ENCODE results near the gene KHDC1. TPM values are rescaled to one million over a fixed set of nuclear protein-coding genes. Genes with fewer than 3 reads are reported as not detected.
"Not testable (repeated sequence)": the region's sequence is repeated elsewhere in the genome, so short reads cannot be mapped to it uniquely, and the experiment has no call there.

The KHDC1 gene
- total RNA-seq, 1 experiment from 2014 or later, result 7.7 TPM

GRCh38 chr6:73234733-73235132, 28.3 kb downstream of the KHDC1 start:
- Histone ChIP-seq H3K4me1 (ENCODE audit: insufficient read depth, low read length) (no peaks in the 10 kb centered on the region), H3K9ac (ENCODE audit: extremely low read depth, insufficient read length, low read length) (no peak overlapping the region), H4K91ac (ENCODE audit: insufficient read length, low read depth, low read length) (no peak overlapping the region), H2AFZ (ENCODE audit: low read length) (no peak overlapping the region), H3K79me2 (ENCODE audit: insufficient read depth, low read length) (no peaks in the 10 kb centered on the region), H2BK5ac (ENCODE audit: insufficient read length, low read length) (no peak overlapping the region), H3K4ac (ENCODE audit: low read depth, low read length) (no peak overlapping the region), H2BK15ac (ENCODE audit: low read depth, low read length) (no peak overlapping the region), H3K27me3 (ENCODE audit: insufficient read depth, low read length) (no peaks in the 10 kb centered on the region), H3K4me2 (ENCODE audit: insufficient read depth, insufficient read length, low read length) (no peak overlapping the region), H4K5ac (ENCODE audit: insufficient read length, low read depth, low read length) (no peak overlapping the region), H3K14ac (ENCODE audit: insufficient read depth, low read length) (no peak overlapping the region), H4K20me1 (ENCODE audit: control insufficient read depth, insufficient read depth, insufficient read length) (no peaks in the 10 kb centered on the region), H2BK120ac (ENCODE audit: low read depth, low read length, poor library complexity, severe bottlenecking) (no peak overlapping the region), H3K18ac (ENCODE audit: insufficient read length, low read depth, low read length) (no peak overlapping the region), H4K8ac (replicated peaks; ENCODE audit: insufficient read length, low read depth, low read length) (no peak overlapping the region), H3K23me2 (ENCODE audit: insufficient read length, low read depth, low read length, poor library complexity, severe bottlenecking) (no peaks in the 10 kb centered on the region), H2AK5ac (ENCODE audit: insufficient read length, low read length) (no peak overlapping the region), H3K9me3 (ENCODE audit: control insufficient read depth, low read depth, low read length) (no peaks in the 10 kb centered on the region), H3K56ac (ENCODE audit: insufficient read length, low read depth, low read length) (no peak overlapping the region), H2BK20ac (ENCODE audit: low read depth, low read length, poor library complexity, severe bottlenecking) (no peak overlapping the region), H3T11ph (ENCODE audit: low read length) (no peak overlapping the region), H3K23ac (ENCODE audit: insufficient read length, low read depth, low read length) (no peak overlapping the region), H3K79me1 (ENCODE audit: insufficient read depth, low read depth, low read length, poor library complexity, severe bottlenecking) (no peaks in the 10 kb centered on the region), H3K27ac (ENCODE audit: insufficient read length, low read depth, low read length) (no peak overlapping the region), H2BK12ac (ENCODE audit: insufficient read length, low read depth, low read length) (no peak overlapping the region)
- Mint-ChIP-seq H3K4me3 (no peak overlapping the region), H3K36me3 (ENCODE audit: insufficient read depth in 1 of 3, low read depth in 3 of 3) (no peaks in the 10 kb centered on the region), H3K27ac (no peak overlapping the region), H3K9me3 (no peaks in the 10 kb centered on the region), H3K27me3 (ENCODE audit: low read depth) (no peaks in the 10 kb centered on the region), H3K4me1 (peaks cover 0 to 5% of the 10 kb centered on the region in 2 experiments; a peak in 2 of 4 replicates)
- TF ChIP-seq CTCF (conservative IDR thresholded peaks at IDR 0.05), result no peak
- no CpG with 5 or more reads among the region's 1 CpG for WGBS (ENCODE audit: extremely low coverage, insufficient read length, low lambda C conversion rate)
- no peak for DNase-seq

GRCh38 chr6:73233971-73234370, 29.0 kb downstream of the KHDC1 start:
- not testable (repeated sequence) for H3K4ac ChIP-seq (ENCODE audit: low read depth, low read length); H3K23ac ChIP-seq (ENCODE audit: insufficient read length, low read depth, low read length); H3K27me3 Mint-ChIP-seq (ENCODE audit: low read depth); H2AK5ac ChIP-seq (ENCODE audit: insufficient read length, low read length); H3K27me3 ChIP-seq (ENCODE audit: insufficient read depth, low read length); H4K5ac ChIP-seq (ENCODE audit: insufficient read length, low read depth, low read length); H3K79me2 ChIP-seq (ENCODE audit: insufficient read depth, low read length); H3T11ph ChIP-seq (ENCODE audit: low read length); H3K9ac ChIP-seq (ENCODE audit: extremely low read depth, insufficient read length, low read length); H4K91ac ChIP-seq (ENCODE audit: insufficient read length, low read depth, low read length); H2AFZ ChIP-seq (ENCODE audit: low read length); H2BK20ac ChIP-seq (ENCODE audit: low read depth, low read length, poor library complexity, severe bottlenecking); H3K4me1 Mint-ChIP-seq; H3K4me1 ChIP-seq (ENCODE audit: insufficient read depth, low read length); H3K27ac ChIP-seq (ENCODE audit: insufficient read length, low read depth, low read length); H3K9me3 ChIP-seq (ENCODE audit: control insufficient read depth, low read depth, low read length); H3K79me1 ChIP-seq (ENCODE audit: insufficient read depth, low read depth, low read length, poor library complexity, severe bottlenecking); H3K4me3 Mint-ChIP-seq; H2BK15ac ChIP-seq (ENCODE audit: low read depth, low read length); DNase-seq; H2BK5ac ChIP-seq (ENCODE audit: insufficient read length, low read length); H2BK120ac ChIP-seq (ENCODE audit: low read depth, low read length, poor library complexity, severe bottlenecking); H2BK12ac ChIP-seq (ENCODE audit: insufficient read length, low read depth, low read length); H3K36me3 Mint-ChIP-seq (ENCODE audit: insufficient read depth in 1 of 3, low read depth in 3 of 3); H3K14ac ChIP-seq (ENCODE audit: insufficient read depth, low read length); H3K27ac Mint-ChIP-seq; H3K4me2 ChIP-seq (ENCODE audit: insufficient read depth, insufficient read length, low read length); H3K56ac ChIP-seq (ENCODE audit: insufficient read length, low read depth, low read length); H3K23me2 ChIP-seq (ENCODE audit: insufficient read length, low read depth, low read length, poor library complexity, severe bottlenecking); H3K9me3 Mint-ChIP-seq; H4K20me1 ChIP-seq (ENCODE audit: control insufficient read depth, insufficient read depth, insufficient read length); H3K18ac ChIP-seq (ENCODE audit: insufficient read length, low read depth, low read length); H4K8ac ChIP-seq (replicated peaks; ENCODE audit: insufficient read length, low read depth, low read length)
- WGBS (ENCODE audit: extremely low coverage, insufficient read length, low lambda C conversion rate), result no CpG with 5 or more reads among the region's 3 CpGs
